Activated CD4-positive, CD25-positive, alpha-beta regulatory T cell treated with anti-CD3 and anti-CD28 coated beads, Interleukin-2, amount 50 U/mL, for 72 hours (primary cell): Measurements from ENCODE around the gene KRT27.

Source experiments
- DNase-seq: peaks from one replicate; pipeline ENCODE4 v3.0.0; 2021

Gene KRT27

DNA sequence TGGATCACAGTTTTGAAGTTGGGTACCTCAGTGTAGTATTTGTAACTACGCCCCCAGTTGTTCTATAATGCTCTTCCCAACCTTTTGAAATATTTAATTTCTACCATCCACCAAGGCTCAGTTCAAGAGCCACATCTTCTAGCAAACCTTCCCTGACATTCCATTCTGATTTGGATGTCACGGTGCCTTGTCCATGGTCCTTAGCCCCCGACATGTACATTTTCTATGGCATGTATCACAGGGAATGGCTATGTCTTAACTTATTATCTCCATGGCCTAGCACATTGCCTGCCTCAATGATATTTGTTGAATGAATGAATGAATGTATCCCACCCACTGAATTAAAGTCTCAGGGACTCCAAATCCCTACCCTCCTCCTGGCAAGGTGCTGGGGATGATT is 23.8 kb upstream of the KRT27 start:
- no peak for DNase-seq

DNA sequence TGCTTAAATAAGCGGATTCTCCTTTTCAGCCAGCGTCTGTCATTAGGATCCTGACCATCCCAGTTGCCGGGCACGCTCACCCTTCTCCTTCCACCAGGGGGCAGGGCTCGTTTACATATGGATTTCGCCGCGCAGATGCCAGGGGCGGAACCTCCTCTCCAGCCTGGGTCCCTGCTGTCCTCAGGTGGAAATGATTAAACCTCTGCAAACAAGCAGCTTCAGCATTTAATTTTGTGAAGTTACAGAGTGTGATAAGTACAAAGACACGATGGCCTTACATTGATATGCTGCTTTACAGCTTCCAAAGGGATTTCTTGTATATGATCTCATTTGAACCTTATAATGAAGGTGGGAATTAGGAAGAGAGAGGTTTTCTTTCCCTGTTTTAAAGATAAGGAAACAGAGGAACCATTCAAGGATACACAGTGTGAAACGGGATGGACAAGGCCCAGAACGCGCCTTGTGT is 21.3 kb upstream of the KRT27 start:
- peak; percentile 74 for DNase-seq

DNA sequence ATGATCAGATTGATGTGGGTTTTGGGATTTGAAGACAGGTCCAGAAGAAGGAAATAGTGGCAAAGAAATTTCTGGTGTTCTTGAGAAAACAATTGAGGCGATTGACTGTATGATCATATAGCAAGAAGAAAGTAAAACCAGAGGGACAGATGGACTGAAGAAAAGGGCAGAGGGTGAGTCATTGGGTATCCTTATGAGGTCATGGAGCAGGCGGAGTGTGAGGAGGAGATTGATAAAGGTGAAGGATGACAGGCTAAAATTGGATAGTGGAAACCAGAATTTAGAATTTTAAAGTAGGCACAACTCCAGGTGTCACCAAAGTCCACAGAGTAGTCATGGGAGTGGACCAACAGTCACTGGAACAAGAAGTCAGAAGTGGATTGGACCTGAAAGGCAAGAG is 18.8 kb upstream of the KRT27 start:
- no peak for DNase-seq

DNA sequence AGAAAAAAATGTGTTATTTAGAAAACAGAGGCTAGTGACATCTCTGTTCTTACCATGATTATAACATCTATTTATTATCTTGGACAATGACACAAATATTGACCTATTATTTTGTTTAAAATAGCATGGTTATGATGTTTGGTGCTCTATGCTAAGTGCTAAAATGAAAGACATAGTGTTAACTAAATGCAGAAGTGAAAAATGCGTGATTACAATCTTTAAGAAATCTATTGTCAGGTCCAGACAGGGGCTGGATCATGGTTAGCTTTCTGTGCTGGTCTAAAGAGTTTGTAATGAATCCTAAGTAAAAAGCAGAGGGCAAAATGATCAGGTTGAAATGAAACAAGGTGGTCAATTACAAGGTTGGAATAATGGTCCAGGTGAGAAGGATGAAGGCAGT is 18.0 kb upstream of the KRT27 start:
- no peak for DNase-seq

DNA sequence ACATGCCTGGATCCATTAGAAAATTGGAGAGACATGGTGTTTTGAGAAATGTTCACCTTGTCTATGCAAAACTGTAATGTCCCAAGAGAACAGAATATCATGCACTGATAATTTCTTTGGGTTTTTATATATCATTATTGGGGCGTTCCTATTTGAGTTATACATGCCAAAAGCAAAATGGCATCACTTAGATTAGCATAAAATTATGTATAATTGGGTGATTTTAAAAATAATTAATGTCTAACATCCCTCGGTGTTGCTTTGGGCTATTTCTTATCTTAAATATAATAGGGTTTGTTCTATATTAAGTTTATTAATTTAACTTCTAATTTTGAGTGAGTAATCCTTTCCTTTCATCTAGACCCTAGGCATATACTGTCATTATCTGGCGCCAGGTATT is 17.5 kb upstream of the KRT27 start, which contains the start of gene KRT28:
KRT28 (minus strand) TSS at position 101 of the 400 bp plus-strand sequence; CDS start at position 35, 66 bp downstream.
- no peak for DNase-seq

DNA sequence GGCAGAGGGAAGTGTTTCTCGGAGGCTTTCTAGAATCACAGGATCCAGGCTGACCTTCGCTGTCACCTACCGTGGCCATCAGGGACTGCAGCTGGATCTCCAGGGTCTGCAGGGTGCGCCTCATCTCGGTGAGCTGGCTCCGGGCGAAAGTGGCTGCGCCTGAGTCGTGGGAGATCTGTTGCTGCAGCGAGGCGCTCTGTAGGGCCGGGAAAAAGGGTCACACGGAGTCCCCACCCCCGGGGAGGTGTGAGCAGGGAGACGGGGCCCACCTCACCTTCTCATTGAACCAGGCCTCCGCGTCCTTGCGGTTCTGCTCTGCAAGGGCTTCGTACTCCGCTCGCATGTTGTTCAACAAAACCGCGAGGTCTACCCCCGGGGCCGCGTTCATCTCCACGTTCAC is 14.5 kb upstream of the KRT27 start:
- DNase-seq: no peak

DNA sequence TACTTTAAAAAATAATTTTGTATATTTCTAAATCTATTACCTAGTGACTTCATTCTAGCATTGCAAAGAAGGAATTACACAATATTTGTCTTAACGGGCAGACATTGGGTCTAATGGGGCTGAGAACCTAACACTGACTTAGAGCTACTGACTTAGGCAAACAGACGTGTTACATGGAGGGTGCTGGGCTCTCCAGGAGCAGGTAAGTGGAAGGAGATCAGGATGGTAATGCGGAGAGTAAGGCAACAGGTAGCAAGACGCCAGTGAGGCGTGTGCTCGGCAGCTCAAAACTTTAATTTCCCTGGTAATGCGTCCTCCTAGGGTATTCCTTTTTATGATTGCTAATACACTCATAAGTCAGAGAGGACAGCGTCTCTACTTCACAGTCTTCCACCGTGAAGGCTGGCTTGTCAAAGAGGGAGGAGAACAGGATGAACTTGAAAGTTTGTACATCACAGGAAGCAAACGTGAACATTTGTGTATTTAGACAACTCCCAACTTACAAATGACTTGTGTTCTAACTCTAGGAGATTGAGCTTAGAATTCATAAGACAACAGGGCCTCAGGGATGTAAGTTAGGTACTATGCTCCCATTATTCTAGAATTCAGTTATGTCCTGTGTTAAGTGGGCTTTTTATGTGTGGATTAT is 12.8 kb upstream of the KRT27 start:
- no peak for DNase-seq

DNA sequence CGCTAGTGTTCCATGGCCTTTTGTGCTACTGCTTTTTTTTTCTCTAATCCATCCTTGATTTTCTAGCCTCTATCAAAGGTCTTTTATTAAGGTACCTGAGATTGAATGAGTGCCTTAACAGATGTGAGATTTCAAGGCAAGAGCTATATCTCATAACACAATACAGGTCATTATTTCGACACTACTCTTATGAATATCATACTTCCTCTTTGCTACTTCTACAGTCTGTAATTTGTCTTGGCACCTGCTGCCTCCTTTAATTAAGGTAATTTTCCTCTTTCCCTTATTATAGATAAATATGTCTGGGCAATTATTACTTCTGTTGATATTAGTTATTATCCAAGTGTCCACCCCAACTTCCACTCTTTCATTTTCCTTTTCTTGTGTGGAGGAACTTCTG is 12.1 kb upstream of the KRT27 start:
- DNase-seq: no peak

DNA sequence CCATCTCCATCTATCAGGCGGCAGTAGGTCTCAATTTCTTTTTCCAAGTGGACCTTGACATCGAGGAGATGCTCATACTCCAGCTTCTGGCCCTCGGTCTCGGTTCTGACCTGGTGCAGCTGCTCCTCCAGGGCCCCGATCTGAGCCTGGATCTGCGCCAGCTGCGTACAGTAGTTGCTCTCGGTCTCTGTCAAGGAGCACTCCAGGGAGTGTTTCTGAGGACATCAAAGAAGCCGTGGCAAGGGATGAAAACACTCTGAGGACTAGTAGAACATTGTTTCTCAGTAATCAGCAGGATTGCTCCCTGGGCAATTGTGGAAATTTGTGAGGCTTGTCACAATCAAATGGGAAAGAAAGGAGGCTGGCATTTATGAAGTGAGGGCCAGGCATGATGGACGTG is 11.5 kb upstream of the KRT27 start:
- DNase-seq: no peak

DNA sequence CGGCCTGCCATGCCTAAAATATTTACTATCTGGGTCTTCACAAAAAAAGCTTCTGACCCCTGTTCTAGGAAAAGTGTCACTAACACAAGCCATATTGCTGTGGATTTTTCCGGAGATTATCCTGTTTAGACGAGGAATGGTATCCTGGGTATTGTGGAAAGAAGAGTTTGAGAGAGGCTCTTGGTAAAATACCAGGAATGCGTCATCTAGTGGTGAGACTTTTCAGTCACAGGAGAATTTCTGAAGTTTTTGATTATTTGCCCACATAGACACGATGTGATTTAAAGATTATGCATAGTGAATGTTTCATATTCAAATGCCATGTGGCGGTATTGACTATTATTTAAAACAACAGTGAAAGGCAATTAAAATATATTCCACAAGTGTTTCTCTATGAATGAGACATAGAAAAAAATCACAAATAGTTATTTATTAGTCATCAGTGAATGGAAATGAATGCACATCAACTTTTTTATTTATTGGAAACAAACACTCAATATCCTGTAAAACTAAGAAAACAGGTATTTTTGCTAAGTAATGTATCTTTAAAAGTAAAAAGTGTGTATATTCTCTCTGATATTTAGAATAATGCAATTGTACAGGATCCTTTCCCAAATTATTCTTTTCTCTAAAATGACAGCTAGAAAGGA is 9.6 kb upstream of the KRT27 start:
- no peak for DNase-seq

DNA sequence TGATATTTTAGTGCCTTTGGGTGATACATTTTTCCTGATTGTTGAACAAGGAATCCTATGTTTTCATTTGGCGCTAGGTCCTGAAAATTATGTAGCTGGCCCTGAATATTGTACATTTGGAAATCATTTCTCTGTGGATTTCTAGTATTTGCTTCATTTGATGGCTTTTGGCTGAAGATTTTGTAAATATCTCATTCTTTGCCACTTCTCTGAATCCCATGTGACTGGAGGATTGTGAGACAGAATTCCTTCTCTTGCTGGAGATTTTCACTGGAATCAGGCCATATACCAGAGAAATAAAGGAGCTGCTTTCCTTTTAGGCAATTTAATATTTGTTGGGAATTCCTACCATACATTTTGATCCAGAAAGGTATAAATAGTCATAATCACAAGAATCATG is 8.8 kb upstream of the KRT27 start:
- no peak for DNase-seq

DNA sequence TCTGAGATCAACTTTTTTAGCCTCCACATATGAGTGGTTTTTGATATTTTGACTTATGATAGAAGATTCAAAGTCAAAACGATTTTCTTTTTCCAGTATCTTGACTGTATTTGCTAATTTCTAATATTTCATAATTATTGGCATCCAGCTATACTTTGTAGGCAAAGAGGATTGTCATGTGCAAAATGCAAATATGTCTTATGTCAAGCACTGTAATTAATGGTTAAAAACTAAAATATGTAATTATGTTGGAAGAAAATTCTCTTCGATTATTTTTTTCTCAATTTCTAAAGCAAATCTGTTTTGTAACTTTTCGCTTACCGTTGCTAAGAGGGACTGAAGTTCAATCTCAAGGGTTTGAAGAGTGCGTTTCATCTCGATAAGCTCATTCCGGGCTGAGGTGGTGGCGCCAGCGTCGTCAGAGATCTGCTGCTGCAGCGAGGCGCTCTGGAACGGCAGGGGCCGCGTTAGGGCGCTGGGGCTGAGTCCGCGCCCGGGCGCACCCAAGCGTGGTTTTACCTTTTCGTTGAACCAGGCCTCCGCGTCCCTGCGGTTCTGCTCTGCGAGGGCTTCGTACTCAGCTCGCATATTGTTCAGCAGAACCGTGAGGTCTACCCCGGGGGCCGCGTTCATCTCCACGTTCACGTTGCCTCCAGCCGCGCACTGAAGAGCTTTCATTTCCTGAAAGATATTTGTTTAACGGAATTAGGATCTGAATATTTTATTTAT is 3.0 kb downstream of the KRT27 start:
- DNase-seq: no peak

DNA sequence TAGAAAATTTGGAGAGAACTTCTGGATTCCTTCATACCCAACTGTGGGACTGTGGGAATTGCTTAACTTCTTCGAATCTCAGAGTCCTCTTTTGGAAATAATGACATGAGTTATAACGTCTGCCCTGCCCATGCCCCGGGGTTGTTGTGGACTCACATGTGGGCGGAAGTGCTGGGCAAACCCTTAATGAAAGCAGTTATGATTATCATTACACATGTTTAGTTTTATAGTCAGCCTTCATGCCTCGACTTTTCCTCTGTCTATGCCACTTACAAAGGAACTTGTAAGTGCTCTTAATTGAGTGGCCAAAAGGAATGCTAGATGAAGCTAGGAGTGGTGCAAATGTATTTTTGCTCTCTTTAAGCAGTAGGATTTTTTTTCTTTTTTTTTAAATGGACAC is 3.9 kb downstream of the KRT27 start:
- DNase-seq: no peak

DNA sequence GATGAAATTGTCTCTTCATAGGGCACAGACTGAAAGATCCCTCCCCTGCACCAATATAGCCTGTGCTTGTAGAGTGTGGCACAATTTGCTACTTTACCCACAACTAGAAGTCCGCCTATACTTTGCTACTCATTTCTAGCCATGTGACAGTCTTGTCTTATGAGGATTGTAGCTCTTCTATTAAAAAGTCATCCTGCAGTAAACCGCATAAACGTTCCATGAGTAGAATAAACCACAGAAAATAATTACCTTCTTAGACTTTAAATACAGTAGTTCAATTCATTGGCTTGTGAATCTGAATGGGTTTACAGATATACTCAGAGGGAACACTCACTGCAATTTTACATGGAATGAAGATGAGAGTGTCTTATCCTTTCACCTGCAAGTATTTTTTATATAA is 4.4 kb downstream of the KRT27 start:
- no peak for DNase-seq

DNA sequence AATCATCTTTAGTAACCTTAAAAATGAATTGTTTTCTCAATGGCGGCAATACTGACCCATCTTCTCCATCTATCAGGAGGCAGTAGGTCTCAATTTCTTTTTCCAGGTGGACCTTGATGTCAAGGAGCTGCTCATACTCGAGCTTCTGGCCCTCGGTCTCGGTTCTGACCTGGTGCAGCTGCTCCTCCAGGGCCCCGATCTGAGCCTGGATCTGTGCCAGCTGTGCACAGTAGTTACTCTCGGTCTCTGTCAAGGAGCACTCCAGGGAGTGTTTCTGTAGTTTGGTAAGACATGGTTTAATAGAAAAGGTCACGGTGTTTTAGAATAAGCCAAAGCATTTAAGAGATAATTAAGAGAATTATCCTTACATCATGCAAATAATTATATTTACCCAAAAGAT is 4.9 kb downstream of the KRT27 start:
- no peak for DNase-seq

DNA sequence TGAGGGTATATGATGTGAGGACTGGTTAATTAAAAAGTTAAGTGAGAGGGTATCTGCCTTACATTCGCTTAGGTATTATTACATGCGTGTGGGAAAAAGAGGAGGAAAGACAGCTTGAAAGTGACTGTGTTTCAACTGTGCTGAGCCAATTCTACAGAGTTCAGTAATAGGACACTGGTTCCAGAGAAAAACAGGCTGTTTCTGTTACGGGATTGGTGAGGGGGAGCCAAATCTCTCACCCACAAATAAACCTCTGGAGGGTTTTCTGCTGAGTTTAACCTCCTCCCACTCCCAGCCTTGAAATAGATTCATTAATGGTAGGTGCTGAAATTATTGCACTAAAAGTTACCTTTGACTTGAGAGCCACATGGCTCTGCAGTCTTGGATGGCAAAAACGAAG is 6.4 kb downstream of the KRT27 start:
- no peak for DNase-seq

DNA sequence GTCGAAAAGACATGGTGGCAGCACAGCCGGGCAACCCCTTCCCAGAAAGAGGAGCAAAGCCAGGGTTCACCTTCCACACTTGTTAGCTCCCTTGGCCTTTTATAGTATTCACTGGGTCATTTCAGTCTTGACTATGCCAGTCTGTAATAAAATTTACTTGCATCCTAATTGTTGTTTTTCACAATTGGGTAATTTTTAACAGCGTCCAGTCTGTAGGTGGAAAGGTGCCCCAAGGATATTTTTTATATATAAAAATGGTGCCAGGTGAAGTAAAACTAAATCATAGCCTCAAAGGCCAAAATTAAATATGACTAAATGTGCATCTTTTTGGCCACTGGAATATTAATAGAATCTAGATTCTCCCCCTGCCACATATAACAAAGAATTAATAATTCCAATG is 10.2 kb downstream of the KRT27 start, which contains the start of gene KRT26:
KRT26 (minus strand) TSS at position 101 of the 400 bp plus-strand sequence; CDS start at position 13, 88 bp downstream.
- DNase-seq: no peak

DNA sequence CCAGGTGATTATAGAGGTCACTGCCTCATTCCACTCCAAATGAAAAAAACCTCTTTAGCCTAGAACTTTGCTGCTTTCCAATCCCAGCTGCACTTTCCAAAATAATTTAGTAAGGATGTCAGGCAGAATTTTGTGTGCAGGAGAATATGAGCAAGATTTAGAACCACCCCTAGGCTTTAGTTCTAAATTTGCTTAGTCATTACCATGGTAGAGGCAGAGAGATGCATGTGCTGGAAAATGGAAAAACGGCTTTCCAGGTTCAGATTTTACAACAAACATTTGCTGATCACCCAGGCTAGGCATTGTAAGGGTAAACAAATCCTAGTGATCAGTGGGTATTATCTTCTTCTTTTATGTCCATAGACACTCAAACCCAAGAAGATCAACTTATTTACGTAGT is 16.7 kb downstream of the KRT27 start:
- no peak for DNase-seq

DNA sequence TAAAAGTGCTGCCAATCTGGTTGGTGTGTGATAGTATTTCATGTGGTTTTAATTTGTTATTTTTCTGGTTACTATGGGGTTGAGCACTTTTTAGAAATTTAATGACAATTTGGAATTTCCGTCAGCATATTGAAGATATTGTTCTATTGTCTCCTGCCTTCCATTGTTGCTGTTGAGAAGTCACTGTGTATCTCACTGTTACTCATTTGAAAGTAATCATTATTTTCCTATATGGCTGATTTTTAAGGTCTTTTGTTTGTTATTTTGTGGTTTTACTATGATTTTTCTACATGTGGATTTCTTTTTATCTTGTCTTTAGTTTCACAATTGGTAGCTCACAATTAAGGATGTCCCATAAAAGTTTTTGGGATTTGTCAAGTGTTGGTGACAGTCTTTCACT is 18.6 kb downstream of the KRT27 start:
- no peak for DNase-seq

DNA sequence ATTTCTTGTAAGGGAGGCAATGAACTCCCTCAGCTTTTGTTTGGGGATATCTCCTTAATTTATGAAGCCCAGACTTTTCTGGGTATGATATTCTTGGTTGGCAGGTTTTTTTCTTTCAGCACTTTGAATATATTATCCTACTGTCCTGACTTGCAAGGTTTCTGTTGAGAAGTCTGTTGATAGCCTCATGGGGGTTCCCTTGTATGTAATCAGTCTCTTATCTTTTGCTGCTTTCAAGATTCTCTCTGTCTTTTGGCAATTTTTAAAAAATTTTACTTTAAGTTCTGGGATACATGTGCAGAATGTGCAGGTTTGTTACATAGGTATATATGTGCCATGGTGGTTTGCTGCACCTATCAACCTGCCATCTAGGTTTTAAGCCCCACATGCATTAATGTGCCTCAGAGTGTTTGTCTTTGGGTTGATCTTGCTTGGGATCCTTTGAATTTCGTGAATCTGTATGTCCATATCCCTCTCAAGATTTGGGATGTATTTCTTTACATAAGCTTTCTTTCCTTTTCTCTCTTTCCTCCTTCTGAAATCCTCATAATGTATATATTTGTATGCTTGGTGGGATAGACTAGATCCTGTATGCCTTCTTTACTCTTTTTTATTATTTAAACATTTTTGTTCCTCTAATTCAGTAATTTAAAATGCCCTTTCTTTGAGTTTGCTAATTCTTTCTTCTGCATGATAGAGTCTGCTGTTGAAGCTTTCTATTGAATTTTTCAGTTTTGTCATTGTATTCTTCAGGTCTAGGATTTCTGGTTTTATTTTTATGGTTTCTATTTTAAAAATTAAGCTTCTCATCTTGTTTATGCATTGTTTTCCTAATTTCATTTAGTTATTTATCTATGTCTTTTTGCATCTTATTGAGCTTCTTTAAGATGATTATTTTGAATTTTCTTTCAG is 22.0 kb downstream of the KRT27 start:
- DNase-seq: no peak

DNA sequence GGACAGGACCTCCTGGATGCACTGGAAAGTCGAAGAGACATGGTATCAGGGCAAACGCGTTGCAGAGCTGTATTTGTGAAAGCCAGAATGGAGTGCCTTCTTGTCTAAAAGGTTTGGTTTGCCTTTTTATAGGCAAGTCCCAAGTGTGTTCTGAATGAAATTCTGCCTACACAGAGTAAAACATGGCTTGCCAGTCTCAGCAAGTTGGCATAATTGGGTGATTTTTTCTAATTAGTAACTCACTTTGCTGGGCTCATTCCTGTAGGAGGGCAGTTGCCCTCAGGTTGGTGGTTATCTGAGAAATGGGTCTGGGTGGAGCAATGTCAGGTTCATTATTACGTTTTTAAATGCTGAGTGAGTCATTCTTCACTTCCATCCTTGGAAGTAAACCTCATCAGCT is 27.1 kb downstream of the KRT27 start, which contains the start of gene KRT25:
KRT25 (minus strand) TSS at position 101 of the 400 bp plus-strand sequence; CDS start at position 41, 60 bp downstream.
- DNase-seq: no peak

DNA sequence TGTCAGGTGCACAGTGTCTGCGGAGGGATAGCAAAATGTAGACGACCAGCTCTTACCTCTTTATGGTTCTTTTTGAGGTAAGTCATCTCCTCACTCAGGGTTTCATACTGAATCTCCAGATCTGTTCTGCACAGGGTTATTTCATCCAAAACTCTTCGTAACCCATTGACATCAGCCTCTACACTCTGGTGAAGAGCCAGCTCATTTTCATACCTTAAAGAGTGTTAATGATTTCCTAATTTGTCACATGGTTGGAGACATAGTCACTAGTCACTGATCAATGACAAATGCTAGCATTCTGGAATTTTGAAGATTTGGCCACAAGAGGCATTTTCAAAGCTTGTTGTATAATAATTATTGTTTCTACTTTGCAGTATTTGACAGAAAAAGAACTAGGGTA is 28.5 kb downstream of the KRT27 start:
- DNase-seq: no peak

DNA sequence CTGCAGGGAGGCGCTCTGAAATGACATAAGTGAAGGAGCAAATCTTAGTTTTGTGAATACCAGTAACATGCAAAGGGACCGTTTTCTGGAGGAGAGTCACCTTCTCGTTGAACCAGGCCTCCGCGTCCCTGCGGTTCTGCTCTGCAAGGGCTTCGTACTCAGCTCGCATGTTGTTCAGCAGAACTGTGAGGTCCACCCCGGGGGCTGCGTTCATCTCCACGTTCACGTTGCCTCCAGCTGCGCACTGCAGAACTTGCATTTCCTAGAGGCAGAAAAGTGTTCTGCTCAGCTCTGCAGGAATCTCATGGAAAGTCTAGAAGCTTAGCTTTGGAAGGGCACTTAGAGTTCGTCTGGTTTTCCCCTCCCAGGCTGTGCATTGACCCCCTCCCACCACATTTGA is 31.3 kb downstream of the KRT27 start:
- no peak for DNase-seq
